Fibroblast of upper back skin (primary cell): ENCODE data around the gene ARHGAP9.
"Not testable (repeated sequence)": the region's sequence is repeated elsewhere in the genome, so short reads cannot be mapped to it uniquely, and the experiment has no call there.

ENCODE experiments used
- DNase-seq: peaks from one replicate; pipeline ENCODE4 v3.0.0-alpha.2; 2013

The ARHGAP9 gene

DNA sequence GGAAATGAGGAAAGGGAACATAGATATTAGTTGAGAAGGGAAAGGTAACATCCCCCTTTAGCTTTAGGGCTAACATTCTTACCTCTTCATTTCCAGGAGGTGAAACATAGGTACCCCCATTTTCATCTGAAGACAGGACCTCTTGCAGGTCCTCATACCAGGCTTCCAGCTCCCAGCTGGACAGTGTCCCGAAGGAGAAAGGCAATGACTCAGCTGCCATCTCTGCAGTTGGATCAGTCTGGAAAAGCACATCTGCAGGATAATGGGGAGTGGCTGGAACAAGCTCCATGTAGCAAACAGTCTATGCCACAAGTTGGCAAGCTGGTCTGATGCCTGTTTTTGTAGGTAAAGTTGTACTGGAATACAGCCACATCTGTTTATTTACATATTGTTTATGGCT lies 37.5 kb upstream of the ARHGAP9 start:
- DNase-seq: peak; percentile 59

DNA sequence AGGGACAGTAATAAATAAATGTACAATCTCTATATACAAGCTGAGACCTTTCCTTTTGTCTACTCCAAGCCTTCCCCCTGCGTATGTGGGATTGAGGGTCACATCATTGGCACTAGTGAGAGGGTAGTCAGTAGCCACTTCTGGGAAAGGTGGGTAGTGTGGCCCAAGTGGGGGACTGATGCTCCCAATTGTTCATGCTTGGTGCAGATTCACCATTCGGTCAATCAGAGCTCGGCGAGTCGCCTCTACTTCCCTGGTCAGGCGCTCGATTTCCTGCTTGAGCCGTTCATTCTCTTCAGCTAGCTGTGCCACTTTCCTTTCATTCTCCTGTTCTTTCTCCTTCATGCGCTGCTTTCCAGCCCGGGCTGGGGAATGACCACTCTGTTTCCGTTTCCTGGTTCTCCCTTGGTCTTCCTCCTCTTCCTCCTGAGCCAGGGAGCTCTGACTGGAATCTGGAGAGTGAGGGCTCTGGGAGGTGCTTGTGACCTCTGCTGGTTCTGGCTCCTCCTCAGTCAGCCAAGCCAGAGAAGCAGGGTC lies 37.0 kb upstream of the ARHGAP9 start:
- DNase-seq: no peak

DNA sequence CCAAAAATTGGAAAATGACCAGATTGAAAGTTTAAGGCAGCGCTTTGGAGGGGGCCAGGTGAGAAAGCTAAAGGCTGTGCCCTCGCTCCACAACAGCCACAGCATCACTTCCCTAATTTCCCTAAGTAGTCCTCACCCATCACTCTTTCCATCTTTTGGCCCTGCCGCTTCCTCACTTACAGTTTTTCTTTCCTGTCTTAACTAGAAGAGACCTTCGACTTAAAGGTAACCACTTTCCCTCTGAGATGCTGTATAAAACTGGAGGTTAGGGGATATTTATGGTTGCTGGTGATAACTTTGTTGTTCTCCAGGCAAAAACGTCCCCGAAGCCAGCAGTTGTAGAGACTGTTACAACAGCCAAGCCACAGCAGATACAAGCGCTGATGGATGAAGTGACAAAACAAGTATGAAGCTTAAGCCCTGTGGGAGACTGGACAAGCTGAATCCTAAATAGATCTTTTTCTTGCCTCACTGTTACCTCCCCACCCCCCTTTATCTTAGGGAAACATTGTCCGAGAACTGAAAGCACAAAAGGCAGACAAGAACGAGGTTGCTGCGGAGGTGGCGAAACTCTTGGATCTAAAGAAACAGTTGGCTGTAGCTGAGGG lies 36.4 kb upstream of the ARHGAP9 start:
- no peak for DNase-seq

DNA sequence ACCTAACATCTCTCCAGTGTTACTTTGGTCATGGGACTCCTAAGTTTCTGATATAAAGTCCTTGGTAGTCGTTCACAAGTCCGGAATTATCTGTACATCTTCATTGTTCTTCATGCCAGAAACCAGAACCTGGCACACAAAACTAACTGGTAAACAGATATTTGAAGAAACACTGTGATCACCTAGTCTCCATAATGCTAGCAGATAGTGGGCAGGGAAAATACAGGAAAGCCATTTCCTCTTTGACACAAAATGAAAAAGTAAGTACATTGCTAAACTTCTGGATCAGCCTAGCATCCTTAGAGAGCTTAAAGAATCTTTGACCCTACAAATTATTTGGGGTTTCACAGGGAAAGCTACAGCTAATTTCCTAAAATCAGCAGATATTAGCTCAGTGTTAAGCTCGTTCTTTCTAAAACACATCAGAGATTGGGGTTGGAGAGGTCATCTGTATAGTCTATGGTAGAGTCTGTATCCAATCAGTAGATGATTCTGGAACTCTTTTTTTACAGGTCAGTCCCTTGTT lies 35.8 kb upstream of the ARHGAP9 start:
- no peak for DNase-seq

DNA sequence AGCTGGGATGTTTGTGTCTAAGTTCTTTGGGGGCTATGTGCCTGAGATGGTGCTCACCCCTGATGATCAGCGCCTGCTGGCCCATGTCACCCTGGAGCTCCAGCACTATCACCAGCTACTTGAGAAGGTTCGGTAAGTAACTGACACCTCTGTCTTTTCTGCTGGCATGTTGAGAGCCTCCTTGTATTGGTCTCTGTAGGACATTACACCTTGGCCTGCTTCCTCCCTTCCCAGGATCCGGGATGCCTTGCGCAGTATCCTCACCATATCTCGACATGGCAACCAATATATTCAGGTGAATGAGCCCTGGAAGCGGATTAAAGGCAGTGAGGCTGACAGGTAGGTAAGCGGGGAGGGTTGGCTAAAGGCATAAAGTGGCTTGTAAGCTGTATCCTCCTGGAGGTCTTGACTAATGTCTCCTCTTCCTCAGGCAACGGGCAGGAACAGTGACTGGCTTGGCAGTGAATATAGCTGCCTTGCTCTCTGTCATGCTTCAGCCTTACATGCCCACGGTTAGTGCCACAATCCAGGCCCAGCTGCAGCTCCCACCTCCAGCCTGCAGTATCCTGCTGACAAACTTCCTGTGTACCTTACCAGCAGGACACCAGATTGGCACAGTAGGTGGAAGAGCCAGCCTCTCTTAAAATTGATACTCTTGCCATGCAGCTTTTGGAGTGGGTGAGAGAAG lies 35.2 kb upstream of the ARHGAP9 start:
- no peak for DNase-seq

DNA sequence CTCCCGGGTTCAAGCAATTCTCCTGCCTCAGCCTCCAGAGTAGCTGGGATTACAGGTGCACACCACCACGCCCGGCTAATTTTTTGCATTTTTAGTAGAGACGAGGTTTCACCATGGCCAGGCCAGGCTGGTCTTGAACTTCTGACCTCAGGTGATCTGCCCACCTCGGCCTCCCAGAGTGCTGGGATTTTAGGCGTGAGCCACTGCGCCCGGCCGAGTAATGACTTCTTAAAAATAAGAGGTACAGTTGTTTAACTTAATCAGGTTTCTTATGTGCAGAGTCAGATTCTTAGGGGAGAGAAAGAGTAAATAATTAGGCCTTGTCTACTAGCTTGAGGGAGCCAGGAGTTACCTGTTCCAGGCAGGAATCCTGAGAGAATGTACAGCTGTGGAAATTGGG lies 34.6 kb upstream of the ARHGAP9 start:
- DNase-seq: not testable (repeated sequence)

DNA sequence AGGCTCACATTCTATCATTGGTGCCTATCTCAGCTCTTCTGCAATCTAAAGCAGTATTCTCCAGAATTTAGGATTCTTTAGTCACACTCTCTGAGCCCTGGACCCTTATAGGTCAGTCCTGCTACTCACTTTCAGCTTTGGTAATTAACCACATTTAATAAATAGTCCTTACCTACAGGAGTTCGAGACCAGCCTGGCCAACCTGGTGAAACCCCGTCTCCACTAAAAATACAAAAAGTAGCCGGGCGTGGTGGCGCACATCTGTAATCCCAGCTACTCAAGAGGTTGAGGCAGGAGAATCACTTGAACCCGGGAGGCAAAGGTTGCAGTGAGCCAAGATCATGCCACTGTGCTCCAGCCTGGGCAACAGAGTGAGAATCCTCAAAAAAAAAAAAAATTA lies 34.0 kb upstream of the ARHGAP9 start:
- not testable (repeated sequence) for DNase-seq

DNA sequence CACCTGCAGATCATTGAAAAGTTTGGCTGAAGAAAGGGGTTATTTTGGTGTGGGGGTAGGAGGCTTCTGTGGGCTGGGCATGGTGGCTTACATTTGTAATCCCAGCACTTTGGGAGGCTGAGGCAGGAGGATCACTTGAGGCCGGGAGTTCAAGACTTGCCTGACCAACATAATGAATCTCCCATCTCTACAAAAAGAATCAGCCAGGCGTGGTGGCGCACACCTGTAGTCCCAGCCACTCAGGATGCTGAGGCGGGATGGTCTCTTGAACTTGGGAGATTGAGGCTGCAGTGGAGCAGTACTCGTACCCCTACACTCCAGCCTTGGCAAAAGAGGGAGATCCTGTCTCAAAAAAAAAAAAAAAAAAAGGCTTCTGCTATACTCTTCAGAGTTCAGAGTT lies 33.6 kb upstream of the ARHGAP9 start:
- DNase-seq: no peak

DNA sequence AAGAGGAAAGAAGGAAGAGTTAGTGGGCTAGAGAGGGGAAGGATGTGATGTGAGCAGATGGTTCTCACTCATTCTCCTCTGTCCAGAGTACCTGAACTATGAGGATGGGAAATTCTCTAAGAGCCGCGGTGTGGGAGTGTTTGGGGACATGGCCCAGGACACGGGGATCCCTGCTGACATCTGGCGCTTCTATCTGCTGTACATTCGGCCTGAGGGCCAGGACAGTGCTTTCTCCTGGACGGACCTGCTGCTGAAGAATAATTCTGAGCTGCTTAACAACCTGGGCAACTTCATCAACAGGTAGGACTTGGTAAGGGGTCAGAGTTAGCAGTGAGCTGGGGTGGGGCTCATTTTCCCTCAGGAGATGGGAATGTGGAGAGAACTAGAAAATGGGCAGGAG lies 33.0 kb upstream of the ARHGAP9 start:
- no peak for DNase-seq

DNA sequence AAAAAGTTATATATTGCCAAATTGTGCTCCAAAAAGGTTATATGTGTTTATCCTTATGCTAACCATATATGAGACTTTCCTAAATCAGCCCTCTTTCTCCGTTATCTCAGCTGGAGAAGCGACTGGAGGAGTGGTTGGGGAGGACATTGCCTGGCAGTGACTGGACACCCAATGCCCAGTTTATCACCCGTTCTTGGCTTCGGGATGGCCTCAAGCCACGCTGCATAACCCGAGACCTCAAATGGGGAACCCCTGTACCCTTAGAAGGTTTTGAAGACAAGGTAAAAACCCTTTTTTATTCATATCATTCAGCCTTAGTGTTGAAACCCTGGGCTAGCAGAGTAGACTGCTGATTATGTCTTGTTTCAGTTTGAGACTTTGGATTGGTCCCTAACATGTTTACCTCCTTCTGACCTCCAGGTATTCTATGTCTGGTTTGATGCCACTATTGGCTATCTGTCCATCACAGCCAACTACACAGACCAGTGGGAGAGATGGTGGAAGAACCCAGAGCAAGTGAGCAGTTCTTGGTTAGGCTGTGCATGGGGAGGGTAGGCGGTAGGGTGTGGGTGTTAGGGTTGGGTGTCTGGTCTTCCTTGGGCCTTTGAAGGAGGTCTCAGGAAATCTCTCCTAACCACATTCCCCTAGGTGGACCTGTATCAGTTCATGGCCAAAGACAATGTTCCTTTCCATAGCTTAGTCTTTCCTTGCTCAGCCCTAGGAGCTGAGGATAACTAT lies 32.1 kb upstream of the ARHGAP9 start:
- no peak for DNase-seq

DNA sequence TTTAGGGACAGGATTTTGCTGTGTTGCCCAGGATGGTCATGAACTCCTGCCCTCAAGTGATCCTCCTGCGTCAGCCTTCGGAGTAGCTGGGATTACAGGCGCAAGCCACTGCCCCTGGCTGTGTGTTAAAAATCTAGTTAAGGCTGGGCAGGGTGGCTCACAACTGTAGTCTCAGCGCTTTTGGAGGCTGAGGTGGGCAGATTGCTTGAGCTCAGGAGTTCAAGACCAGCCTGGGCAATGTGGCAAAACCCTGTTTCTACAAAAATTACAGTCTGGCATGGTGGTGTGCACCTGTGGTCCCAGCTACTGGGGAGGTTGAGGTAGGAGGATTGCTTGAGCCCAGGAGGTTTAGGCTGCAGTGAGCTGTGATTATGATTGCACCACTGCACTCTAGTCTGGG lies 31.5 kb upstream of the ARHGAP9 start:
- DNase-seq: no peak

DNA sequence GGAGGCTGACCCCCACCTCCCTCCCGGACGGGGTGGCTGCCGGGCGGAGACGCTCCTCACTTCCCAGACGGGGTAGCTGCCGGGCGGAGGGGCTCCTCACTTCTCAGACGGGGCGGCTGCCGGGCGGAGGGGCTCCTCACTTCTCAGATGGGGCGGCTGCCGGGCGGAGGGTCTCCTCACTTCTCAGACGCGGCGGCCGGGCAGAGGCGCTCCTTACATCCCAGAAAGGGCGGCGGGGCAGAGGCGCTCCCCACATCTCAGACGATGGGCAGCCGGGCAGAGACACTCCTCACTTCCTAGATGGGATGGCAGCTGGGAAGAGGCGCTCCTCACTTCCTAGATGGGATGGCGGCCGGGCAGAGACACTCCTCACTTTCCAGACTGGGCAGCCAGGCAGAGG lies 28.1 kb upstream of the ARHGAP9 start:
- not testable (repeated sequence) for DNase-seq

DNA sequence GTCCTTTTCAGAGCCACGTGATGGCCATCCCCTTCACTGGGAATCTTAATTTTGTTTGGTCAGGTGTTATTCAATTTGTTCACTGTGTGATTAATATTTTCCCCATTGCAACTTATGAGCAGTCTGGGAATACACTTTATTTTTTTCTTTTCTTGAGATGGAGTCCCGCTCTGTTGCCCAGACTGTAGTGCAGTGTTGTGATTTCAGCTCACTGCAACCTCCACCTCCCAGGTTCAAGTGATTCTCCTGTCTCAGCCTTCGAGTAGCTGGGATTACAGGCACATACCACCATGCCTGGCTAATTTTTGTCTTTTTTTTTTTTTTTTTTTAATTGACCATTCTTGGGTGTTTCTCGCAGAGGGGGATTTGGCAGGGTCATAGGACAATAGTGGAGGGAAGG lies 26.9 kb upstream of the ARHGAP9 start:
- DNase-seq: not testable (repeated sequence)

DNA sequence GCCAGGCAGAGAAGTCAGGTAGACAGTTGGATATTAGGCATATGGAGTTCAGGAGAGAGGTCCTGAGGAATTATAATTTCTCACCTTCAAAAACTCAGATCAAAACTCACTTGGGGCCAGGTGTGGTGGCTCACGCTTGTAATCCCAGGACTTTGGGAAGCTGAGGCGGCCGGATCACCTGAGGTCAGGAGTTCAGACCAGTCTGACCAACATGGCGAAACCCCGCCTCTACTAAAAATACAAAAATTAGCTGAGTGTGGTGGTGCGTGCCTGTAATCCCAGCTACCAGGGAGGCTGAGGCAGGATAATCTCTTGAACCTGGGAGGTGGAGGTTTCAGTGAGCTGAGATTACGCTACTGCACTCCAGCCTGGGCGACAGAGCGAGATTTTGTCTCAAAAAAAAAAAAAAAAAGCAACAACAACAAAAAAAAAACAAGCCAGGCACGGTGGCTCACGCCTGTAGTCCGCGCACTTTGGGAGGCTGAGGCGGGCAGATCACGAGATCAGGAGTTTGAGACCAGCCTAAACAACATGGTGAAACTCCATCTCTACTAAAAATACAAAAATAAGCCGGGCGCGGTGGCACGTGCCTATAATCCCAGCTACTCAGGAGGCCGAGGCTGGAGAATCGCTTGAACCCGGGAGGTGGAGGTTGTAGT lies 22.8 kb upstream of the ARHGAP9 start:
- DNase-seq: not testable (repeated sequence)

DNA sequence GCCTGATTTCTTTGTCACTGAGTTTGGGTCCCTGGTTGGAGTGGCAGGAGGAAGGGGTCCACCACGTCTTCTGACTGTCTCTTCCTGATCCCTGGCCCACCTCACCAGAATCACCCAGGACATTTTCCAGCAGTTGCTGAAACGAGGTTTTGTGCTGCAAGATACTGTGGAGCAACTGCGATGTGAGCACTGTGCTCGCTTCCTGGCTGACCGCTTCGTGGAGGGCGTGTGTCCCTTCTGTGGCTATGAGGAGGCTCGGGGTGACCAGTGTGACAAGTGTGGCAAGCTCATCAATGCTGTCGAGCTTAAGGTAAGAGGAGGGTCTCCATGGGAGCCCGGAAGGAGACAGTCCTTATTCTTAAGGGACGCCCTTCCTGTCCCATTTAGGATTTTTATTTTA lies 20.5 kb upstream of the ARHGAP9 start:
- no peak for DNase-seq

DNA sequence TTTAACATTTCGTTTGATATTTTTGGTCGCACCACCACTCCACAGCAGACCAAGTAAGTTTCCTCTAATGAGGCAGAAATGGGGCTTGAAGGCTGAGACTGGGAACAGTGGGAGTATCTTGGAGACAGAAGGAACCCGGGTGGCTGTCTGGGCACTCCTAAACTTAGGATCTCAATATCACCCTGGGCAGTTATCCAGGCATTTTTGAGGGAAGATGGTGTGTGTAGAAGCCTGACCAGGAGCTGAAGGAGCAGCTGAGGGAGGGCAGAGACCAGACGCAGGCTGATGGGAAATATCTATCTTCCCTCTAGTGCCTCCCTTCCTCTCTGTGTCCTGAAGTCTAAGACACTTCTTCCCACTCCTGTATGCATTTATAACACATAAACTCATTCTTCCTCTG lies 18.9 kb upstream of the ARHGAP9 start:
- no peak for DNase-seq

DNA sequence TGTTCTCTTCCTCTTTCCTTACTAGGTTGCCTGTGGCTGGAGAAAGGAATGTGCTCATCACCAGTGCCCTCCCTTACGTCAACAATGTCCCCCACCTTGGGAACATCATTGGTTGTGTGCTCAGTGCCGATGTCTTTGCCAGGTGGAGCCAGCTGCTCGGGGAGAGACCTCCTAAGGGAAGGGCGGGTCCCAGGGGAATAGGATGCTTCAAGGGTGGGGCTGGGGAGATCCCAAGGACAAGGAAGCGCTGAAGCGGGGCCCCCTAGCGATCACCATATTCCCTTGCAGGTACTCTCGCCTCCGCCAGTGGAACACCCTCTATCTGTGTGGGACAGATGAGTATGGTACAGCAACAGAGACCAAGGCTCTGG lies 18.5 kb upstream of the ARHGAP9 start:
- no peak for DNase-seq

DNA sequence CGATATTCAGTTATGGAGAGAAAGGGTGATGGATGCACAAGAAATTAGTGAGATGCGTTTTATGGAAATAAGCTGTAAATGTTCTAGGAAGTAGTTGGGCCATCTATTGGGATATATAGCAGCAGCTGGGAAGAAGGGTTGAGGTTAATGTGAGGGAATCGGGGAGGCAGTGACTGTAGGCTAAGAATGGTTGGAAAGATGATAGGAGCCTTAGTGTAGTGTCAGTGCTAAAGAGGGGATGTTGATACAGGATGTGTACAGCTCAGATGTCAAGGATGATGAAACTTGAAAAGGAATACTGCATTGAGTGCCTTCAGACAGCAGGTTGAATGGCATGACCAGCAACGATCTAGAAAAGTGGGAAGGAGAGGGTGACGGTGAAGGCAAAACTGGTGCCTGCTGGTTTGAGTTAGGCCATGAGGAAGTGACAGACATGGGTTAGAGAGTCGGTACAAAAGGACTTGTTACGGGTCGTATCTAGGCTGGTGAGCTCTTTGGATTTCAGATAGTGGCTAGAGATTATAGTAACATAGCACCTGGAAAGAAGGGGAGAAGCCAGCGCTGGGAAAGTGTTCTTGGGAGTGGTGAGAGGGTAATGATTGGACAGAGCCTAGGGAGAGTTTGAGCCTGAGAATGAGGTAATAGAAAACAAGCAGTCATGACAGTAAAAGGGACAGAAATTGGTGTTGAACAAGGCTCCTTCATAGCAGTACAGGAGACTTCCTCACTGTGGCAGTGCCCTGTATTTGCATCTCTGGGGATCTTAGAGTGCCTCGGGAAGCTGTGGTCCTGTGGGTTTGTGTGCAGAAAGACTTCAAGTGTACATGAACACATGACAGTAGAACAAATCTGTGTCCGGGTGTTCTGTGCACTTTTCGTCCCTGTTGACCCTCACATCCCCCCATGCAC lies 17.8 kb upstream of the ARHGAP9 start:
- no peak for DNase-seq

DNA sequence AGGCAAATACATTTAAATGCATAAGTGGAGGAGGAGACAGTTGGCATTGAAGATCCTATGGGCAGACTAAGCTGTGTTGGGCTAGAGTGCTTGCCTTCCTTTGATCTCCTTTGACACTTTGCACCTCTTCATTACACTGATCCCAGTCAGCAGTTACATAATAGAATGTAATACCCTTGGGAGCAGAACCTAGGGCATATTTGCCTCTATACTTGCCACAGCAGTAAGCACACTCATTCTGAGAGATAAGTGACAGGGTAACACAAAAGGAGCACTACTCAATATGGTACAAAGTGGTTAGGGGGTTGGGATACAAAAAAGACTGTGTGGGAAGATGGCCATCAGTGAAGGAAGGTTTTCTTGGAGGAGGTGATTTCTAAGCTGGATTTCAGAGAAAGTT lies 17.2 kb upstream of the ARHGAP9 start:
- DNase-seq: no peak

DNA sequence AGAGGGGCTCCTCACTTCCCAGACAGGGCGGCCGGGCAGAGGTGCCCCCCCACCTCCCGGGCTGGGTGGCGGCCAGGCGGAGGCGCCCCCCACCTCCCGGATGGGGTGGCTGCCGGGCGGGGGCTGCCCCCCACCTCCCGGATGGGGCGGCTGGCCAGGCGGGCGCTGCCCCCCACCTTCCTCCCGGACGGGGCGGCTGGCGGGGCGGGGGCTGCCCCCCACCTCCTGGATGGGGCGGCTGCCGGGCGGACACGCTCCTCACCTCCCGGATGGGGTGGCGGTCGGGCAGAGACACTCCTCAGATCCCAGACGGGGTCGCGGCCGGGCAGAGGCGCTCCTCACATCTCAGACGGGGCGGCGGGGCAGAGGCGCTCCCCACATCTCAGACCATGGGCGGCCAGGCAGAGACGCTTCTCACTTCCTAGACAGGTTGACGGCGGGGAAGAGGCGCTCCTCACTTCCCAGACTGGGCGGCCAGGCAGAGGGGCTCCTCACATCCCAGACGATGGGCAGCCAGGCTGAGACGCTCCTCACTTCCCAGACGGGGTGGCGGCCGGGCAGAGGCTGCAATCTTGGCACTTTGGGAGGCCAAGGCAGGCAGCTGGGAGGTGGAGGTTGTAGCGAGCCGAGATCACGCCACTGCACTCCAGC lies 15.5 kb upstream of the ARHGAP9 start:
- DNase-seq: not testable (repeated sequence)
